K562 (cell line): ENCODE data around the gene SOCS6. TPM values are rescaled to one million over a fixed set of nuclear protein-coding genes. Genes with fewer than 3 reads are reported as not detected.

Experiments used
- ATAC-seq: fragments of 200-7000 bp; cut with Tn5 transposase; 3 replicates; pipeline ENCODE4 v1.9.1; 2020; ENCODE audit warnings: moderate library complexity
- BruUV-seq: library from RNA; stranded (reverse); fragments of 400-500 nt; replicated peaks from 2 replicates; lab custom pipeline; 2021; lab: Mats Ljungman, UMichigan
- CTCF ChIA-PET: fragments of 300-600 bp; formaldehyde crosslinking; extraction: SDS; loops from one replicate; lab custom pipeline; 2021; ENCODE audit warnings: low intra/inter-chr PET ratio; lab: Yijun Ruan, JAX
- POLR2A ChIA-PET: fragments of 300-600, 350-650 bp; sonication (Branson Sonifier 250); formaldehyde crosslinking; extraction: SDS; loops from one replicate; lab custom pipeline; 2021; ENCODE audit warnings: antibody characterized with exemption, inconsistent platforms; lab: Yijun Ruan, JAX
- DNase-seq, 4 experiments: peaks; one replicate each; pipeline versions ENCODE4 v3.0.0 to v3.0.0-alpha.2; 2011 to 2018; ENCODE audit warnings: low spot score in 3 of 4, mixed read lengths in 3 of 4; ENCODE audit errors: extremely low read depth in 1 of 4
- FAIRE-seq: peaks from 2 replicates; lab custom pipeline; 2011; peaks lifted over from hg19 to GRCh38; lab: Jason Lieb, UNC
- H2AFZ ChIP-seq: 2 replicates; pipeline ENCODE4 v1.6.0; 2011; ENCODE audit warnings: low read depth, low read length, control low read depth, inconsistent platforms
- H3K27ac ChIP-seq: fragments of 200-600 bp; 3 replicates; pipeline ENCODE4 v1.8.0; 2011; ENCODE audit warnings: low read depth, mild to moderate bottlenecking, control low read depth, inconsistent platforms, low read length, moderate library complexity, mixed read lengths; ENCODE audit errors: extremely low read depth
- H3K27me3 ChIP-seq, 2 experiments: fragments of 300-600 bp in 1 of 2; 2 replicates in 1 of 2; 3 replicates in 1 of 2; pipeline versions ENCODE4 v1.6.0 to v1.8.0; 2011; ENCODE audit warnings: inconsistent platforms in 2 of 2, low read length in 2 of 2, mild to moderate bottlenecking in 1 of 2, mixed read lengths in 1 of 2, moderate library complexity in 1 of 2; ENCODE audit not compliant: control insufficient read depth in 2 of 2, insufficient read depth in 2 of 2
- H3K36me3 ChIP-seq: fragments of 300-600 bp; 3 replicates; pipeline ENCODE4 v1.8.0; 2011; ENCODE audit warnings: mild to moderate bottlenecking, low read length, inconsistent platforms; ENCODE audit not compliant: control insufficient read depth, insufficient read depth
- H3K4me1 ChIP-seq, 2 experiments: fragments of 200-600 bp in 1 of 2; replicated peaks in 1 of 2; 2 replicates in 1 of 2; 3 replicates in 1 of 2; pipeline versions ENCODE4 v1.5.1 to v1.8.0; 2011; ENCODE audit warnings: inconsistent platforms in 2 of 2, low read length in 2 of 2, mild to moderate bottlenecking in 1 of 2, mixed read lengths in 1 of 2, moderate library complexity in 1 of 2; ENCODE audit not compliant: control insufficient read depth in 2 of 2, insufficient read depth in 2 of 2
- H3K4me2 ChIP-seq: 2 replicates; pipeline ENCODE4 v1.6.1; 2011; ENCODE audit warnings: low read length, control low read depth, inconsistent platforms, mixed read lengths; ENCODE audit not compliant: insufficient read depth
- H3K4me3 ChIP-seq: fragments of 200-600 bp; sonication (generic), shearing (Covaris generic); 2 replicates; pipeline ENCODE4 v1.5.1; 2016; ENCODE audit warnings: control low read depth, inconsistent platforms
- H3K79me2 ChIP-seq: fragments of 200-600 bp; 3 replicates; pipeline ENCODE4 v1.8.0; 2011; ENCODE audit warnings: low read length, inconsistent platforms; ENCODE audit not compliant: control insufficient read depth, insufficient read depth
- H3K9ac ChIP-seq, 2 experiments: 2 replicates each; pipeline versions ENCODE4 v1.6.0 to v1.6.1; 2011; ENCODE audit warnings: low read depth in 2 of 2, low read length in 2 of 2, control low read depth in 1 of 2, inconsistent platforms in 1 of 2, mild to moderate bottlenecking in 1 of 2, mixed read lengths in 1 of 2; ENCODE audit not compliant: insufficient read depth in 1 of 2
- H3K9me1 ChIP-seq: one replicate; pipeline ENCODE4 v1.6.0; 2011; ENCODE audit warnings: inconsistent platforms, mild to moderate bottlenecking, low read length, moderate library complexity; ENCODE audit not compliant: control insufficient read depth, insufficient read depth
- H3K9me3 ChIP-seq: replicated peaks from 2 replicates; pipeline ENCODE4 v1.5.1; 2011; ENCODE audit warnings: low read depth, low read length, inconsistent platforms; ENCODE audit not compliant: control insufficient read depth, insufficient read depth
- H4K20me1 ChIP-seq: replicated peaks from 2 replicates; pipeline ENCODE4 v1.6.1; 2011; ENCODE audit warnings: low read length, inconsistent platforms, mixed read lengths; ENCODE audit not compliant: control insufficient read depth, insufficient read depth
- HNRNPL ChIP-seq: fragments of 200-400 bp; formaldehyde crosslinking; IDR thresholded peaks from 2 replicates; pipeline ENCODE4 v1.6.1; 2017; ENCODE audit warnings: low read depth, mild to moderate bottlenecking, low read length
- MCM7 ChIP-seq, 2 experiments: fragments of 450-650 bp; IDR thresholded peaks; 2 replicates each; pipeline ENCODE4 v1.6.1; 2016 to 2018
- MIER1 ChIP-seq: fragments of 450-650 bp; IDR thresholded peaks from 2 replicates; pipeline ENCODE4 v1.6.1; 2016; ENCODE audit warnings: antibody characterized with exemption, mild to moderate bottlenecking, low read depth
- NELFE ChIP-seq: IDR thresholded peaks from 2 replicates; pipeline ENCODE4 v1.6.1; 2011; ENCODE audit warnings: mild to moderate bottlenecking; ENCODE audit not compliant: insufficient read depth, insufficient read length
- NR1H2 ChIP-seq: sonication (generic); formaldehyde crosslinking; IDR thresholded peaks from 2 replicates; pipeline ENCODE4 v1.4.0; 2020; ENCODE audit warnings: mild to moderate bottlenecking, missing genetic modification reagents
- PML ChIP-seq: IDR thresholded peaks from 2 replicates; pipeline ENCODE4 v1.6.1; 2012; ENCODE audit warnings: low read length, inconsistent platforms
- RNF2 ChIP-seq: sonication (generic); IDR thresholded peaks from 2 replicates; pipeline ENCODE4 v1.6.1; 2016
- SPI1 ChIP-seq: IDR thresholded peaks from 2 replicates; pipeline ENCODE4 v1.6.1; 2011; ENCODE audit warnings: low read depth, low read length, control low read depth, borderline replicate concordance
- TEAD2 ChIP-seq: fragments of 450-650 bp; IDR thresholded peaks from 2 replicates; pipeline ENCODE4 v1.6.1; 2016; ENCODE audit warnings: missing genetic modification characterization, control low read depth, missing compliant biosample characterization
- ZNF444 ChIP-seq: fragments of 250-450 bp; sonication (Bioruptor Pico); IDR thresholded peaks from 2 replicates; pipeline ENCODE4 v1.4.0; 2020; ENCODE audit warnings: mild to moderate bottlenecking, moderate library complexity
- WGBS: fragments of 100-300 bp; shearing (Covaris generic); methylation state at CpG from one replicate; pipeline ENCODE4 v1.1.6; 2016; ENCODE audit warnings: low coverage, mixed read lengths; ENCODE audit not compliant: insufficient coverage; ENCODE audit errors: missing lambda C conversion rate; 5-methylcytosine and 5-hydroxymethylcytosine counted together
- in situ Hi-C: fragments of 300-500 bp; cut with MboI; formaldehyde crosslinking; loops from 4 replicates; pipeline ENCODE4 v1.15.0; 2018; ENCODE audit warnings: inconsistent platforms, mixed read lengths
- intact Hi-C: fragments of 100-400 bp; cut with micrococcal nuclease; formaldehyde crosslinking; loops from 2 replicates; pipeline ENCODE4 v1.14.2; 2022
- polyA plus RNA-seq, 8 experiments: library from polyadenylated mRNA; depleted of rRNA in 4 of 8; stranded (reverse) in 5 of 8; unstranded in 3 of 8; fragments of >200 nt; fragmentation: Nextera tagmentation in 2 of 8; fragmentation: Illumina TruSeq in 1 of 8; extraction: Ambion mirVana in 2 of 8; extraction: Trizol in 1 of 8; gene quantifications; 2 replicates each; pipeline versions ENCODE4 v1.2.1 to v1.2.3, GENCODE V29; 2011 to 2014; ENCODE audit warnings: inconsistent platforms in 1 of 8, missing spikeins in 1 of 8
- total RNA-seq, 7 experiments: library from RNA; depleted of rRNA in 6 of 7; stranded (reverse); fragments of >200 nt in 6 of 7; fragmentation: Illumina TruSeq in 2 of 7; extraction: Trizol in 2 of 7; gene quantifications; 2 replicates each; pipeline versions ENCODE4 v1.2.1 to v1.2.3, GENCODE V29; 2011 to 2021; ENCODE audit warnings: low replicate concordance in 1 of 7
- TF ChIP-seq, protein P1 (sequence below): sonication (generic); formaldehyde crosslinking; IDR thresholded peaks from 2 replicates; pipeline ENCODE4 v1.8.1; 2022; ENCODE audit warnings: missing genetic modification reagents
- TF ChIP-seq, protein P2 (sequence below), 2 experiments: fragments of 450-650 bp; IDR thresholded peaks; 2 replicates each; pipeline ENCODE4 v1.6.1; 2016

SOCS6 gene
- total and polyA plus RNA-seq, 9 of the 15 experiments (the other 6 are each of a cell fraction or from before 2014, with no cell fraction given) = 2.5 to 7.1 (median 5.6) TPM

DNA sequence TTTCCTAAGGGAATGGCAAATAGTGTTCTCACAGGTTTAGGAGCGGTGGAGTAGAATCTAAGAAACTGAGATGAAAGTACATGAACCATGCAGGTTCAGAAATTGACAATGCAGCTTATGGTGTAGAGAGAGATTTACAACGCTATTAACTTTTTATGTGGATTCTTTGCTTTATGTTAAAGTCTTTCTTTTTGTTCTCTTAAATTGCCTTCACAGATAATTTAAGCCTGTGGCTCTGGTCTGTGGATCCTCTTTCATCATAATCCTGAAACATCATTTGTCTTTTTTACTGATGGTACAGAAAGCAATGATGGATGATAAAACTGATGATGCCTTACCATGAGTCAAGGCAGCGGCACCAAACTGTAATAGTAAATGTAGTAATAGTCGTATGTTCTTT lies 30.3 kb downstream of the SOCS6 start:
- Histone ChIP-seq H3K4me3 (no peak overlapping the region), H3K9me1 (no peaks in the 10 kb centered on the region), H4K20me1 (no peaks in the 10 kb centered on the region), H3K9me3 (no peaks in the 10 kb centered on the region), H3K9ac (no peak overlapping the region), H3K79me2 (peaks cover 24% of the 10 kb centered on the region), H3K27me3 (no peaks in the 10 kb centered on the region), H3K4me1 (no peaks in the 10 kb centered on the region; a peak in 1 of 5 replicates), H2AFZ (no peak overlapping the region), H3K4me2 (no peak overlapping the region), H3K36me3 (no peaks in the 10 kb centered on the region), H3K27ac (no peak overlapping the region)
- ATAC-seq = no peak
- 75% methylated on average over 4 of the region's 4 CpGs for WGBS
- no TSS peak for BruUV-seq
- no peak for FAIRE-seq
- TF ChIP-seq MCM7 (IDR thresholded peaks at IDR 0.05) (no peak), RNF2 (no peak), NELFE (no peak), MIER1 (no peak), HNRNPL (no peak), NR1H2 (no peak), TEAD2 (tag) (no peak), SPI1 (no peak), PML (no peak), ZNF444 (CRISPR knock-in tag) (no peak)
- TF ChIP-seq, protein P1, sequence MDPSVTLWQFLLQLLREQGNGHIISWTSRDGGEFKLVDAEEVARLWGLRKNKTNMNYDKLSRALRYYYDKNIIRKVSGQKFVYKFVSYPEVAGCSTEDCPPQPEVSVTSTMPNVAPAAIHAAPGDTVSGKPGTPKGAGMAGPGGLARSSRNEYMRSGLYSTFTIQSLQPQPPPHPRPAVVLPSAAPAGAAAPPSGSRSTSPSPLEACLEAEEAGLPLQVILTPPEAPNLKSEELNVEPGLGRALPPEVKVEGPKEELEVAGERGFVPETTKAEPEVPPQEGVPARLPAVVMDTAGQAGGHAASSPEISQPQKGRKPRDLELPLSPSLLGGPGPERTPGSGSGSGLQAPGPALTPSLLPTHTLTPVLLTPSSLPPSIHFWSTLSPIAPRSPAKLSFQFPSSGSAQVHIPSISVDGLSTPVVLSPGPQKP (CRISPR knock-in tag) = no peak
- TF ChIP-seq, protein P2, sequence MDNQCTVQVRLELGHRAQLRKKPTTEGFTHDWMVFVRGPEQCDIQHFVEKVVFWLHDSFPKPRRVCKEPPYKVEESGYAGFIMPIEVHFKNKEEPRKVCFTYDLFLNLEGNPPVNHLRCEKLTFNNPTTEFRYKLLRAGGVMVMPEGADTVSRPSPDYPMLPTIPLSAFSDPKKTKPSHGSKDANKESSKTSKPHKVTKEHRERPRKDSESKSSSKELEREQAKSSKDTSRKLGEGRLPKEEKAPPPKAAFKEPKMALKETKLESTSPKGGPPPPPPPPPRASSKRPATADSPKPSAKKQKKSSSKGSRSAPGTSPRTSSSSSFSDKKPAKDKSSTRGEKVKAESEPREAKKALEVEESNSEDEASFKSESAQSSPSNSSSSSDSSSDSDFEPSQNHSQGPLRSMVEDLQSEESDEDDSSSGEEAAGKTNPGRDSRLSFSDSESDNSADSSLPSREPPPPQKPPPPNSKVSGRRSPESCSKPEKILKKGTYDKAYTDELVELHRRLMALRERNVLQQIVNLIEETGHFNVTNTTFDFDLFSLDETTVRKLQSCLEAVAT (IDR thresholded peaks at IDR 0.05) = no peak
- intact Hi-C loops = no loop called here
- in situ Hi-C loops = no loop called here
- DNase-seq = no peak
- POLR2A ChIA-PET = no interaction called here
- CTCF ChIA-PET = no interaction called here
